ENCODE measurements around the gene C4orf54.

The C4orf54 gene

DNA sequence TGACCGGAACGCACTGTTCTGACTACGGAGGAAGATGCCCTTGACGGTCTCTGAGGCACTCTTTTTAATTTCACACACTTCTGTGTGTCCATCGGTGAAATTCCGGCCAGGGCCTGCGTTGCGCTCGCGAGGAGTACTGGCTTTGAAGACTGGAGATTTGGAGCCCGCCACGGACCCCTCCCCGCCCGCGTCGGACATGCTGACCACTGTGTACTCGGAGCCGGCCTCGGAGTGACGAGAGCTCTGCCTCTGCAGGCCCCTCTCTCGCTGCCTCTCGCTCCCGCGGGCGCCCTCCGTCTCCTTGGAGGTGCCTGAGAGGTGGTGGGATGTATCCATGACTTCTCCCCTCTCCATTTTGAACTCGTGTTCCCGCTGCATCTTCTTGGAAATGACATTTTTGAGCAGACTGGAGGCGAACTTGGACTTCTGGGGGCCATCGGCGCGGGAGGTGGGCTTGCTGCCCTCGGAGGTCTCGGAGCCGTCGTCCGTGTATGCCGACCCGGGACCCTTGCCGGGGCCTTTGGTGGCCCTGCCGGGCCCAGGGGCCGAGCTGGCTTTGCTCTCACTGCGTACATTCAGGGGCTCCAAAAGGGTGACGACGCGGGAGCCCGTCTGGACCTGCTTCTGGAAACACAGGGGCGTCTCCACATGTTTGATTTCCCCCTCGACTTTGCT is 5.7 kb downstream of the C4orf54 start:
- DNase-seq: no peak

GRCh38 chr4:99651016-99651769 is 6.4 kb downstream of the C4orf54 start:
- no peak for DNase-seq

GRCh38 chr4:99649778-99650177 is 7.8 kb downstream of the C4orf54 start:
- no peak for DNase-seq

GRCh38 chr4:99649208-99649607 is 8.4 kb downstream of the C4orf54 start:
- DNase-seq: no peak

GRCh38 chr4:99648321-99648720 is 9.3 kb downstream of the C4orf54 start:
- no peak for DNase-seq

GRCh38 chr4:99647071-99647470 is 10.6 kb downstream of the C4orf54 start:
- no peak for DNase-seq

DNA sequence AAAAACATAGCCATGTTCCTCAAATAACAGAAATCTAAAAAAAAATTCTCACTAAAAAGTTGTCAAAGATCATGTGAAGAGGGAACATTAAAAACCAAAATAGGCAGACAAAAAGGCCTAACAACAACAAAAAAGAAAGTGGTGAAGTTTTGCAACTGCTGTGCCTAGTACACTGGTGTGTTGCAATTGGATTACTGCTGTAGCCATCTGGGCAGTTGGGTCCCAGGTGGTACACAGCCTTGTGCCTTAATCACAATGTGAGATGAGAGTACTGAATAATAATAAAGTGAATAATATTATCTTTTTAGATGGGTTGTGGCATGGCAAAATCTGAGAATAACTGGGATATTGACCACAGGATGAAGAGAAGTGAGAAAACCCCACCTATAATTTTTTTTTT is 12.0 kb downstream of the C4orf54 start:
- no peak for DNase-seq

DNA sequence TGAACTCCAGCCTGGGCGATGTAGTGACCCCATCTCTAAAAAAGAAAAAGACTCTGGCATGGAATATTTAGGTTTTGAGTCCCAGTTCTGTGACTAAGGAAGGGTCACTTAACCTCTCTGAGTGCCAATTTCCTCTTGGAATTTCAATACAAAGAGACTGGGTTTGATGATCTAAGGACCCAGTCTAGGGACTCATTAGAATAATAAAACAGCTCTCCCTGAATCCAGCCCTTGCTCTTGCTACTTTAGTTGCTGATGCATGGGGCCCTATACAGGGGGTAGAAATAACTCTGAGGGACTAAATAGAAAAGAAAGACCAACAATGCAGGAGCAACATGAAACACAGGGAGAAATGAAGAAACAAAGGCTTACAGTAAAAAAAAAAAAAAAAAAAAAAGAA is 12.6 kb downstream of the C4orf54 start:
- no peak for DNase-seq

DNA sequence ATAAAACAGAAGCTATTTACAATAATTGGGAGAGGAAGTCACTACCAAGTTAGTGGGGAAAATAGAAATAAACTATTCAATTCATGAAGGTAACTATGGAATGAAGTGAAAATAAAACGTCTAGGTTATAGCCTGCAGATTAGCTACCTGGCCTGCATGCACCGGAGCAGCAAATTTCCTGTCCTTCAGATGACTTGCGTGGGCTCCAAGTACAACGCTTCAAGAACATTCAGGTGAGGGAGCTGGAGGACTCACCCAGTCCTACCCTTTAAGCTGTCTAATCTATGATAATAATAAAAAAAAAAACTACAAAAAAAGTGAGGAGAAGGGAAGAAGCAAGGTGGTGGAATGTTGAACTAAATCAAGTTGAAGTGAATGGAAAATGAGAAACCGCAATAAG is 13.2 kb downstream of the C4orf54 start:
- DNase-seq: no peak

DNA sequence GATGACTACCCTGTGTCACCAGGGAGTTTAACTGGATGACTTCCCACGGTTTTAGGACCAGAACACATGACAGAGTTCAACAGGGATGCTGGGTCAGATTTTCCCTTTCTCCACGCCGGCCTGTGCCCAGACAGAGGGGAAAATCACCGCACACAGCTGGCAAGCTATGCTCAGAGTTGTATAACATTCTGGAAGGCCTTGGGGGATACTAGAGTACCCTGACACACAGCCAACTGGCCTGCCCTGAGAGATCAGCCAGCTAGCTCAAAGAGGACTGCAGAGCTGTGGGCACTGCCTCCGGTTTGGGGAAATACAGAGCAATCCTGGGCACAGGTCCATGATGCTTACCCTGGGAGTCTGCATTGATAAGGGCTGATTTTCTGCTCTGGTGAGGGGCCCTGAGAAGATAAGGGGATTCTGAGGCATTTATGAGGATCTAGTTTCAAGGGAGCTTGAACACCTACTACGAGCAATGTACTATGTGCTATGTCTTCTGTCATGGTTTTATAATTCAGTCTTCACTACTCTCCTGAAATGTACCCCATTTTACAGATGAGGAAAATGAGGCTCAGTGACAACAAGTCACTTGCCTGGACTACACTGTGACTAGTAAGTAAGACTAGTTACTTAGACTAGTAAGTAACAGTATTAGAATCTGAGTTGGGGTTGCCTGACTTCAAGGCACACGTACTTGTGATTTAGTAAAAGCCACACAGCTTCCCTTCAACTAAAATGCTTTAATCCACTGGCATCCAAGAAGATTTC is 14.7 kb downstream of the C4orf54 start:
- no peak for DNase-seq

DNA sequence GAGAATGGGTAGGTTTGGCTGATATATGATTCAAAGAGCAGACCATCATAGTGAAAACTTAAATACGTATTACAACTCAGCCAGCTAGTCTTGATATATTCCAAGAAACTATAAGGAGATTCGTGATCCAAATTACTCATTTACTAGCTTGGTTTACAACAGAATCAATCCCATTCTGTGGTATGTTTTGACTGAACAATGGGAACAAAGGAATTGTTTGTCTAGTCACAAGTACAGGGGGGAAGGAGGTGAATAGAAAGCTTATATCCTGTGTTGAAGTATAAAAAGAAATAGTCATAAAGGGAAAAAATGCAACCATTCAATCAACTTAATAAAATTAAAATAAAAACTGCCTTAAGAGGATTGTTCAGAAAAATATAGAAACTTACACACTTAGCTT is 17.0 kb downstream of the C4orf54 start:
- no peak for DNase-seq

- no peak for DNase-seq
Measured at GRCh38 chr4:99637174-99637573, 20.5 kb downstream of the C4orf54 start.

DNA sequence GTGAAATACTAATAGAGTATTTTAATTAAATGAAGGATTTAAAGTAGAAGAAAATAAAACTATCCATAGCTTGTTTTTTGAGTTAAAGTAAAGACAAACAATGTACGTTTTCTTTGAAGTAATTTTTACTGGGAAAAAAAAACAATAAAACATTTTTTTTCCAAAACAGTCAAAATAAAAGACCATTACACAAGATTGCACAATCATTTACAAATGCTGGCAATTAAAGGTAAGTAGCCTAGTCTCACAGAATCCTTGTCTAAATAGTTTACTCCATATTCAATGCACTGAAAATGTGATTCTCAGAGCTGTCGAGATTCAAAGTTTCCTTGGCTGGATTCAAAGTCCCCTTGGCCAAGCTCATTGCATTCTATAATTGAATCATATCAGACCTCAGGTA is 21.2 kb downstream of the C4orf54 start:
- no peak for DNase-seq

- no peak for DNase-seq
Measured at GRCh38 chr4:99635601-99636000, 22.0 kb downstream of the C4orf54 start.

GRCh38 chr4:99634742-99635360 is 22.8 kb downstream of the C4orf54 start:
- DNase-seq: no peak

GRCh38 chr4:99633772-99634171 is 23.9 kb downstream of the C4orf54 start:
- no peak for DNase-seq

DNA sequence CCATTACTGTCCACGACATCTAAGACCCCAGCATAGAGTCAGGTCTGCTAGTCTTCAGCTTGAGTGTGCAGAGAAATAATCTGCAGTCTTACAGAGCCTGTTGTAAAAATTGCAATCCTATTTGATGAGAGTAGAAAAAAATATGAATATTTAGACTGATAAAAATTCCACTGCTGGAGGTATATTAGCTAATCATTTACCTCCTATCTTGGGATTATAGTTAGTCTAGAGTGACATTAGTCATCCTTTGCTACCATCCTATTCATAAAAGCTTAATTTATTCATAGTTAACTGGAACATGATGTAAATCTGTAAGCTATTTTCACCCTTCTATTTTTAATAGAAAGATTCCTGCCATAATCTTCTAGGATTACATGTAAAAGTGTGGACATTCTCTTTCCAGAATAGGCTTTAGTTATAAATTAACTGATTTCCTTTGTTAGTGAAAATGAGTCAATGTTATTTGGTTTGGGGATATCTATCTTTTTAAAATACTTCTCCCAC is 26.7 kb downstream of the C4orf54 start:
- no peak for DNase-seq

GRCh38 chr4:99629962-99630554 is 27.6 kb downstream of the C4orf54 start:
- DNase-seq: no peak

DNA sequence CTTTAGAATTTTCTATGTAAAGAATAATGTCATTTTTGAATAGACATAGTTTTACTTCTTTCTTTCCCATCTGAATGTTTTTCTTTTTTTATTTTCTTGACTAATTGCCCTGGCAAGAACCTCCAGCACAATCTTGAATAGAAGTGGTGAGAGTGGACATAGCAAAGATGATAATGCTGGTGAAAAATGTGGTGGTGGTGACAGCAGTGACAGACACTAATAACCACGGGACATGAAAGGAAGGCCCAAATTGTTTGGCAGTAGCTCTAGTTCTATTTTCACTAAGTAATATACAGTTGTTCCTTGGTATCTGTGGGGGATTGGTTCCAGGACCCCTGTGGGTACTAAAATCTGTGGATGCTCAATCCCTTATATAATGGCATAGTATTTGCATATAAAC is 29.6 kb downstream of the C4orf54 start:
- DNase-seq: no peak

DNA sequence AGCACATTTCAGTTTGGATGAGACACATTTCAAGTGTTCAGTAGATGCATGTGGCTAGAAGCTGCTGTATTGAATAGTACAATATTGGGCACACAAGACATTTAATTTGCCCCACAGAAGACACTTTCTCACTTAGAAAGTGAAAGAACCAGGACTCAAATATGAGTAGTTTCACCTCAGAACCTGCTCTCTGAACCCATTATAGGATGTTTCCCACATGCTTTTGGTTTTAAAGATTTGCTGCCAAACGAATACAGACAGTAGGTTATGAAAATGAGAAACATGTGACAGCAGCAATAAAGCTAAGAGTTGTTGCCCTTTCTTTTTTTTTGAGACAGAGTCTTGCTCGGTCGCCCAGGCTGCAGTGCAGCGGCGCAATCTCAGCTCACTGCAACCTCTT is 32.3 kb downstream of the C4orf54 start:
- DNase-seq: no peak

GRCh38 chr4:99624141-99624719 is 33.4 kb downstream of the C4orf54 start:
- DNase-seq: no peak

- DNase-seq: no peak
Measured at GRCh38 chr4:99622341-99622740, 35.3 kb downstream of the C4orf54 start.

DNA sequence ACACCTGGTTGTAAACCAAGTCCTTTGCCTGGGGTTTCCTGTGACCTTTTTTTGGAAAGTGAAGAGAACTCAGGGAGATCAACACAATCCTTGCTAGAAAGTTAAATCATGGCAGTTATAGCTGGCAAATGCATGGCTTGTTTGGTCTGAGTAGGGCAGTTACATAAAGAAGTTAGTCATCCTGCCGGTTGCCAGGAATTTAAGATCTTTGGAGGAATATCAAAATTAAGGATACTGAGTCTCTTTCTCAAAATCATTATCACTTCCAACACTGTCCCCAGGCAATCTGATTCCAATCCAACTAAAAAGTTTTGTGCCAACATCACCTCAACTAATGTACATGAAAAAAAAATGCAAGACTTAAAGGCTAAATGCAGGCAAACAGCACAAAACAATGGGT is 40.3 kb downstream of the C4orf54 start:
- no peak for DNase-seq
